Measurements from ENCODE around the gene MMP17.

Gene MMP17

DNA sequence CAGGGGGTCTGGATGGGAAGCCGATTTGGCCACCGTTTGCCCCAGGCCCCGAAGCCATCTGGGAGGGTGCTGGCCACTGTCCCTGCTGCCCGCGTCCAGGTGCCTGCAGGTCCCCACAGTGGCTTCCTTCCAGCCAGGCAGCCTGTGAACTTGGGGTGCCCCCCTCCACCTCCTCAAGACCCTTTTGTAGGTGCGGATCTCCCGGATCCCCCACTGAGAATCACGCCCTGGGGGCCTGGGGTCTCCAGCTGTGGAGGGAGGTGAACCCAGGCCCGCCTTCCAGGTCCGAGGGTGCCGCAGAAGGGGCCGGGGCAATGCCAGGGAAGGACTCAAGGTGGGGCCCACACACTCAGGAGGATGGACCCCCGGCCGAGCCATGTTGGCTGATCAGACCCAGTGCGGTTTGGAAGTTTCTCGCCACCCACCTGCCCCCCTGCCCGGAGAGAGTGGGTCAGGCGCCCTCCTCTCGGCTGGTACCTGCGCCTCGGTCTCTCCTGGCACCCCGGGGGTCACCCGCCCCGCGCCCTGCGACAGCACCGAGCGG is 1.7 kb downstream of the MMP17 start:
- no peak for ATAC-seq (replicated peaks)
- peaks cover 46 to 56% of the 10 kb centered on the region in 2 donors for H3K27me3 Mint-ChIP-seq
- H3K9me3 Mint-ChIP-seq: no peaks in the 10 kb centered on the region
- H3K4me1 Mint-ChIP-seq (ENCODE audit: low read depth in 2 of 2): peaks cover 9% of the 10 kb centered on the region in 2 donors
- H3K27ac Mint-ChIP-seq: no peak overlapping the region
- H3K36me3 Mint-ChIP-seq (ENCODE audit: insufficient read depth): no peaks in the 10 kb centered on the region
- DNase-seq: no peak
- peak overlapping the region; percentile 70 to 79 for H3K4me3 Mint-ChIP-seq

- Mint-ChIP-seq H3K4me3 (peak overlapping the region; percentile 60 to 76), H3K9me3 (no peaks in the 10 kb centered on the region), H3K4me1 (ENCODE audit: low read depth in 2 of 2) (peaks cover 9% of the 10 kb centered on the region in 2 donors), H3K36me3 (ENCODE audit: insufficient read depth) (no peaks in the 10 kb centered on the region), H3K27ac (no peak overlapping the region), H3K27me3 (peaks cover 41 to 56% of the 10 kb centered on the region in 2 donors)
- peak in 1 of 3 experiments; percentile 14 for DNase-seq
- peak; percentile 45 for ATAC-seq (replicated peaks)
Measured at GRCh38 chr12:131830335-131830913, 2.2 kb downstream of the MMP17 start.

DNA sequence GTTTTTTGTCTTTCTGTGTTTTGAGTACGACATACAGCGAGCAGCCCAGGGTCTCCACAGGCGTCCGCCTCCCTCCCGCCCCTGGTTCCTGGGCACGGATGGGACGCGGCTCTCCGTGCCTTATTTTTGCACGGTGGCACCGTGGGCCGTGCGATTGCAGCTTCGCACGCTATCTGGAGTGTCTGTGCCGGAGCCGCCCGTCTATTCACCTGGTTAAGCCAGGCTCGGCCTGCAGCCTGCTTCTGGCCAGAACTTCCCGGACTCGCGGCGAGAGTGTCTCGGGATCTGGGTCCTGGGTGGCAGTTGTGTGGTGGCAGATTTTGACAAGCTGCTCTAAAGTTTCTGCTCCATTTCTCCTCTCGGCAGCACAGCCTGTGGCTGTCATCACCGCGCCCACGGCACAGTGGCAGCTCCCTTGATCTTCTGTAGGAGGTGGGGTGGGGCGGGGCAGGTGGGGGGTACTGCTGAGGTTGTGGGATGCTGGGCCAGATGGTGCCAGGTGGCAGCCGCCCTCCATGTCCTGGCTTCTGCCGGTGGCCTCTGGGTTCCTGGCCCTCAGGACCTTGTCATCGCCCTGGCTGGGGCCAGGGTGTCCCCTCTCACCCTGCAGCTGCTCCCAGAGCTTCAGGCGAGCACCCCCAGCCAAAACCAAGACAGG is 2.9 kb downstream of the MMP17 start:
- H3K27me3 Mint-ChIP-seq: peaks cover 35 to 54% of the 10 kb centered on the region in 2 donors
- H3K27ac Mint-ChIP-seq: no peak overlapping the region
- H3K4me1 Mint-ChIP-seq (ENCODE audit: low read depth in 2 of 2): peaks cover 9% of the 10 kb centered on the region in 2 donors
- no peaks in the 10 kb centered on the region for H3K9me3 Mint-ChIP-seq
- peak overlapping the region; percentile 60 to 76 for H3K4me3 Mint-ChIP-seq
- no peak for DNase-seq
- ATAC-seq (replicated peaks): peak; percentile 19
- H3K36me3 Mint-ChIP-seq (ENCODE audit: insufficient read depth): no peaks in the 10 kb centered on the region

DNA sequence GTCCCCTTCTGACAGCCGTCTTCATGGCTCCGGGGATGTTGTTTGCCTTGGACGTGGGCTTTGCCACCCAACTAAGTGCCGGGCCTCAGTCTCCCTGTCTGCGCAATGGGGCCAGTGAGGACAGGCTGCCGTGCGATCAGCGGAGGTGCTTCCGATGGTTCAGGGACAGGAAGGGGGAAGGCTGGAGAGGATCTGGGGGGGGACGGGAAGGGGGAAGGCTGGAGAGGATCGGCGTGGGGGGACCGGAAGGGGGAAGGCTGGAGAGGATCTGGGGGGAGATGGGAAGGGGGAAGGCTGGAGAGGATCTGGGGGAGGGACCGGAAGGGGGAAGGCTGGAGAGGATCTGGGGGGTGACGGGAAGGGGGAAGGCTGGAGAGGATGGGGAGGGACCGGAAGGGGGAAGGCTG is 3.4 kb downstream of the MMP17 start:
- Mint-ChIP-seq H3K27ac (no peak overlapping the region), H3K36me3 (ENCODE audit: insufficient read depth) (no peaks in the 10 kb centered on the region), H3K27me3 (peaks cover 29 to 48% of the 10 kb centered on the region in 2 donors), H3K4me1 (ENCODE audit: low read depth in 2 of 2) (peaks cover 9% of the 10 kb centered on the region in 2 donors), H3K9me3 (no peaks in the 10 kb centered on the region), H3K4me3 (peak overlapping the region; percentile 60 to 76)
- no peak for DNase-seq
- ATAC-seq (replicated peaks): no peak

- H3K27ac Mint-ChIP-seq: no peak overlapping the region
- peaks cover 24 to 38% of the 10 kb centered on the region in 2 donors for H3K27me3 Mint-ChIP-seq
- DNase-seq (no peak), ATAC-seq (replicated peaks) (no peak)
- H3K4me3 Mint-ChIP-seq: no peak overlapping the region
- H3K9me3 Mint-ChIP-seq: no peaks in the 10 kb centered on the region
- no peaks in the 10 kb centered on the region for H3K36me3 Mint-ChIP-seq (ENCODE audit: insufficient read depth)
- H3K4me1 Mint-ChIP-seq (ENCODE audit: low read depth in 2 of 2): peaks cover 5 to 6% of the 10 kb centered on the region in 2 donors
Measured at GRCh38 chr12:131832321-131833231, 4.4 kb downstream of the MMP17 start.

DNA sequence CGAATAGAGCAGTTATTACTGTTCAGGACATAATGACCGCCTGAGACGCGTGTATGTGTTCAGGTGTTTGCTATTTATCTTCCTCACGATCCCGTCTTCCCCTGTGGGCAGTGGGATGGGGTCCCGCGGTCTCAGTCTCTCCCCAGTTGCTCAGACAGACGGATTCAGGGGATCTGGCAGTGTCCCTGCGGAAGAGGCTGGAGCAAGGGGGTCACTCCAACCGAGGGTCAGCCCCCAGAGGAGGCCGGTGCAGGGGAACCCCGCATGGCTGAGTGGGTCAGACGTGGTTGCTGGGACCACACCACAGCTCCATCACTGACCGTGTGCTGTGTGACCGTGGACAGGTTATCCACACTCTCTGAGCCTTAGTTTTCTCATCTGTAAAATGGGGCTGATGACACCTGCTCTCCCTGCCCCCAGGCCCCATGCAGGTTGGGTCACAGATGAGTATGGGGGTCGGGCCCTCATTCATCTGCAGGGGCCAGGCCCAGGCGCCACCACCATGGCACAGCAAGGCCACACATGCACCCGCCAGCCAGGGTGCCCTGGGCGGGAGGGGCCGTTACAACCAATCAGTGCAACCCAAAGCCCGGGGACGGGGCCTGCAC is 5.2 kb downstream of the MMP17 start:
- Mint-ChIP-seq H3K4me3 (no peak overlapping the region), H3K9me3 (no peaks in the 10 kb centered on the region), H3K4me1 (ENCODE audit: low read depth in 2 of 2) (peaks cover 5 to 6% of the 10 kb centered on the region in 2 donors), H3K27me3 (peaks cover 24 to 37% of the 10 kb centered on the region in 2 donors), H3K36me3 (ENCODE audit: insufficient read depth) (no peaks in the 10 kb centered on the region), H3K27ac (no peak overlapping the region)
- DNase-seq (no peak), ATAC-seq (replicated peaks) (no peak)

DNA sequence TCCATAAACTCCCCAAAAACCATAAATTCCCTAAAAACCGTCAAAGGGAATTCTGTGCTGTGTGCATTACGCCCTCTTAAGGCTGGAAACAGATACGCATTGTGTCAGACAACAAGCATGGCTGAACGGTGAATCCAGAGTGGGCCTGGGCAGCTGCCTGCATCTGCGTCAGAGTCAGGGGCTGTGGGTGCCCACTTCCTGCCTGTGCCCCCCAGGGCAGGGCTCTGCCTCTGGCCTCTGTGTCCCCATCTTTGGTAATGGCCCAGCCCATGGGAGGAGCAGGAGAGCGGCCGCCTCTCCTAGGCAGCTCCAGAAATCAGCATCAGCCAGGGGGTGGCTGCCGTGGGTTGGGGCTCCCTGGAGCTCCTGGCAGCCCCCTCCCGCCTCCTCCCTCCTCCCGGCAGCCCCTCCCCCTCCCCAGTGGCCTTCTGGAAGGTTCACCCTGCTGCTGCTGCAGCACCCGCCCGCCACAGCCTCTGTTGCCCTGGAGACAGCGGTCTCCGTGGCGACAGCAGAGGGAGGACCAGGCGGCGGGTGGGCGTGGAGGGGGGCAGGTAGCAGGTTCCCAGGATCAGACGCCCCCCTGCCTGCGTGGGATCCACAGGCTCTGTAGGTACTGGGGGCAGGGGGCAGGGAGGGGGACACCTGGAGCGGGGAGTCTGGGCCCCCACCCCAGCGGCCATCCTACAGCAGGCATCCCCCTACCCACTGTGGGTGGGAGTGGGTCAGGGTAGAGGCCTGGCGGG is 5.9 kb downstream of the MMP17 start:
- Mint-ChIP-seq H3K36me3 (ENCODE audit: insufficient read depth) (no peaks in the 10 kb centered on the region), H3K9me3 (no peaks in the 10 kb centered on the region), H3K27me3 (peaks cover 24 to 35% of the 10 kb centered on the region in 2 donors), H3K4me3 (no peak overlapping the region), H3K27ac (no peak overlapping the region), H3K4me1 (ENCODE audit: low read depth in 2 of 2) (peaks cover 5 to 6% of the 10 kb centered on the region in 2 donors)
- no peak for ATAC-seq (replicated peaks)
- DNase-seq: no peak

DNA sequence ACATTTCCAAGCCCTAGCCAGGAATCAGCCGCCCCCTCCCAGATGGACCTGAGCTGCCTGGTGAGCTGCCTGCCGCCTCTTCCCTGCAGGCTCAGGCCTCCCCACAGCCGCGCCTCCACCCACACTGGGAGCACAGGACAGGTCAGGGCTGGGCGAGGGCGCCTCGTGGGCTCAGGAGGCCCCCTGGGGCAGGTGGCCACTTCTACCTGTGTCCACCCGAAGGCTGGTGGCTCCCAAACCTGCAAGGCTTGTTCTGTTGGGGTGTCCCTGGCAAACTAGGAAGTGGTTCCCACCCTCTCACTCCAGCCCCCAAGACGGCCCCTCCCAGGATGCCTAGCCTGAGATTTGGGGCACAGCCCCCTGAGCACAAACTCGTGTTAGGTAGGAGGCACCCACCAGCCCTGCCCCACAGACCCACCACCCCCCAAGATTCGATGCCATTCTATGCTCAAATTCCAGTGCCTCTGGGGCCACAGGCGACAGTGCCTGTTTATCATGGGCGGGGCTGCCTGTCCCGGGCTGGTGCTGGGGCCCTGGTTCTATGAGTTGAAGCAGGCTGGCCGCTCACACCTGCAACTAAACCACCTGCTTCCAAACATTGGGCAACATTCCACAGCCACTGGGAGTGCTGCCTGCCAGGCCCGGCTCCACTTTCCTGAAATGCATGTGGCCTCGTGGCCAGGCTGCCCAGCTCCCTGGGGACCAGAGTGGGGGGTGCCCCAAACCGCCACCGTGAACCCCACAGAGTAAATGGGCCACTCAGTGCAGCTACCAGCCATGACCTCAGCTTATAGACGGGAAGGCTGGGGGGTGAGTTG is 6.8 kb downstream of the MMP17 start:
- Mint-ChIP-seq H3K4me1 (ENCODE audit: low read depth in 2 of 2) (peaks cover 0 to 2% of the 10 kb centered on the region in 2 donors), H3K4me3 (no peak overlapping the region), H3K9me3 (no peaks in the 10 kb centered on the region), H3K27ac (no peak overlapping the region), H3K36me3 (ENCODE audit: insufficient read depth) (no peaks in the 10 kb centered on the region), H3K27me3 (peaks cover 18 to 27% of the 10 kb centered on the region in 2 donors)
- ATAC-seq (replicated peaks) (no peak), DNase-seq (no peak)

- Mint-ChIP-seq H3K27ac (no peak overlapping the region), H3K27me3 (peaks cover 18 to 25% of the 10 kb centered on the region in 2 donors), H3K36me3 (ENCODE audit: insufficient read depth) (no peaks in the 10 kb centered on the region), H3K4me1 (ENCODE audit: low read depth in 2 of 2) (peaks cover 0 to 2% of the 10 kb centered on the region in 2 donors), H3K4me3 (no peak overlapping the region), H3K9me3 (no peaks in the 10 kb centered on the region)
- DNase-seq: no peak
- no peak for ATAC-seq (replicated peaks)
Measured at GRCh38 chr12:131835616-131836171, 7.5 kb downstream of the MMP17 start.

DNA sequence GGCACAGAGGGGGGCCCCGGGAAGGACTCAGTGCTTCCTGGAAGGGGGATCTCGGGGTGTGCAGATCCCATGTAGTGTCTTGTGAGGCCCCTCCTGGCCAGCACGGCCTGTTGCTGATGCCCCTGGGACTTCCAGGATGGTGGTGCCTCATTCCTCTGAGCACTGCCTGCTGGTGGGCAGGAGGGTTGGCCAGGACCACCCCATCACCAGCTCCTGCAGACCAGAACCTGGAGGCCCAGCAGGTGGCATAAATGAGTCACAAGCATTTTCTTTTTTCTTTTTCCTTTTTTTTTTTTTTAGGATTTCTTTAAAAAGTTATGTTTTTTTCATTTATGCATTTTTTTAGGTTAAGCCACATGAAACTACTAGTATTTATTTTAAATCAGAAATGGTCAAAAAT is 8.0 kb downstream of the MMP17 start:
- no peak for DNase-seq
- H3K27ac Mint-ChIP-seq: no peak overlapping the region
- H3K4me3 Mint-ChIP-seq: no peak overlapping the region
- peaks cover 14 to 20% of the 10 kb centered on the region in 2 donors for H3K27me3 Mint-ChIP-seq
- H3K9me3 Mint-ChIP-seq: no peaks in the 10 kb centered on the region
- no peaks in the 10 kb centered on the region for H3K36me3 Mint-ChIP-seq (ENCODE audit: insufficient read depth)
- ATAC-seq (replicated peaks): no peak
- H3K4me1 Mint-ChIP-seq (ENCODE audit: low read depth in 2 of 2): no peaks in the 10 kb centered on the region

DNA sequence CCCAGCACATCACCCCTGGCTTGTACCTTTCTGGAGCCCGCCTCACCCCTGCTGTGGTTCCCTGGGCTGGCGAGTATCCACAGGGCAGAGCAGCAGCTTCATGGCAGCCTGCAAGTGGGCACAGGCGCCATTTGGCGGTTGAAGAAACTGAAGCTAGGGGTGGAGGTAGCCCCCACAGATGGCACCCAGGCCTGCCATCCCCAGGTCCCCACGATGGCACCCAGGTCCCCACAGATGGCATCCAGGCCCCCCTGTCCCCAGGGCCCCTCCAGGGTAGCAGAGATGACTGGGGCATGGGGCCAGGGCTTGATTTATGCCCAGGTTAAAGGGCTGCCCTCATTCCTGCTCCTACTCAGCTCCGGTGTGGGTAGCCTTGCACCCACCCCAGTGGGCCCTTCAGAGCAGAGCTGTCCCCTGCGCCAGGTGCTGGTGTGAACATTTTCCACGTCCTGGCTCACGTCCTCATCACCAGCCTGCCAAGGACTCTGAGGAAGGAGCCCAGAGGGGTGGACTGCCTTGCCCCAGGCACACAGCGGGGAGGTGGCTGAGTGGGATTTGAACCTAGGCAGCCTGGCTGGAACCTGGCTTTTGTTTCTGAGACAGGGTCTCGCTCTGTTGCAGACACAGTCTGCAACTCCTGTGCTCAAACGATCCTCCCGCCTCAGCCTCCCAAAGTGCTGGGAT is 8.7 kb downstream of the MMP17 start:
- no peak overlapping the region for H3K27ac Mint-ChIP-seq
- no peak overlapping the region for H3K4me3 Mint-ChIP-seq
- ATAC-seq (replicated peaks): no peak
- no peaks in the 10 kb centered on the region for H3K9me3 Mint-ChIP-seq
- H3K27me3 Mint-ChIP-seq: peaks cover 14 to 16% of the 10 kb centered on the region in 2 donors
- no peaks in the 10 kb centered on the region for H3K4me1 Mint-ChIP-seq (ENCODE audit: low read depth in 2 of 2)
- DNase-seq: no peak
- no peaks in the 10 kb centered on the region for H3K36me3 Mint-ChIP-seq (ENCODE audit: insufficient read depth)

Measured in effector memory CD8-positive, alpha-beta T cell (primary cell).